HEK293 (cell line): Measurements from ENCODE around the gene TERC.
A peak's percentile ranks its signal among the peaks of the same experiment; 100 is the strongest.

ENCODE experiments used
- CTCF ChIA-PET: fragments of 350-600 bp; formaldehyde crosslinking; extraction: SDS; loops from one replicate; lab custom pipeline; 2021; ENCODE audit warnings: antibody characterized with exemption; lab: Yijun Ruan, JAX
- POLR2A ChIA-PET: fragments of 300-600 bp; formaldehyde crosslinking; extraction: SDS; loops from one replicate; lab custom pipeline; 2020; ENCODE audit warnings: antibody characterized with exemption, inconsistent platforms; lab: Yijun Ruan, JAX
- H3K27ac ChIP-seq: fragments of 200-500 bp; sonication (Bioruptor generic); 2 replicates; pipeline ENCODE4 v1.5.1; 2014; ENCODE audit warnings: low read depth, low read length, control low read depth, inconsistent platforms; ENCODE audit errors: extremely low read depth
- H3K36me3 ChIP-seq, 2 experiments: fragments of 200-500 bp in 1 of 2; sonication (Bioruptor generic) in 1 of 2; 1 replicate in 1 of 2; 2 replicates in 1 of 2; pipeline ENCODE4 v1.5.1; 2014 to 2017; ENCODE audit warnings: inconsistent platforms in 2 of 2, low read length in 2 of 2; ENCODE audit not compliant: control insufficient read depth in 2 of 2, insufficient read depth in 1 of 2
- H3K4me1 ChIP-seq: fragments of 200-500 bp; sonication (Bioruptor generic); 2 replicates; pipeline ENCODE4 v1.5.1; 2014; ENCODE audit warnings: mild to moderate bottlenecking, low read length, inconsistent platforms; ENCODE audit not compliant: control insufficient read depth, insufficient read depth
- H3K4me3 ChIP-seq: 2 replicates; pipeline ENCODE4 v1.5.1; 2011; ENCODE audit warnings: low read depth, mild to moderate bottlenecking, control low read depth, low read length, moderate library complexity
- H3K9me3 ChIP-seq: fragments of 200-500 bp; sonication (Bioruptor generic); 2 replicates; pipeline ENCODE4 v1.5.1; 2014; ENCODE audit warnings: low read depth, low read length, inconsistent platforms; ENCODE audit not compliant: control insufficient read depth, insufficient read depth
- GLIS2 ChIP-seq: fragments of 450-650 bp; formaldehyde crosslinking; IDR thresholded peaks from 2 replicates; pipeline ENCODE4 v1.5.1; 2016; ENCODE audit warnings: missing biosample characterization, missing genetic modification characterization
- HOXD13 ChIP-seq: sonication (generic); formaldehyde crosslinking; IDR thresholded peaks from 2 replicates; pipeline ENCODE4 v1.8.0; 2022; ENCODE audit warnings: missing genetic modification reagents, borderline replicate concordance
- KLF17 ChIP-seq: fragments of 450-650 bp; formaldehyde crosslinking; IDR thresholded peaks from 2 replicates; pipeline ENCODE4 v1.5.1; 2016; ENCODE audit warnings: missing biosample characterization, missing genetic modification characterization
- PRDM1 ChIP-seq: fragments of 450-650 bp; formaldehyde crosslinking; IDR thresholded peaks from 2 replicates; pipeline ENCODE4; 2016; ENCODE audit warnings: missing biosample characterization, missing genetic modification characterization
- REPIN1 ChIP-seq: fragments of 450-650 bp; formaldehyde crosslinking; IDR thresholded peaks from 2 replicates; pipeline ENCODE4 v1.5.1; 2017; ENCODE audit warnings: missing biosample characterization, missing genetic modification characterization, low read depth
- WT1 ChIP-seq: fragments of 450-650 bp; formaldehyde crosslinking; IDR thresholded peaks from 2 replicates; pipeline ENCODE4 v1.5.1; 2016; ENCODE audit warnings: missing biosample characterization, missing genetic modification characterization
- ZBTB11 ChIP-seq: fragments of 450-650 bp; formaldehyde crosslinking; conservative IDR thresholded peaks from 2 replicates; pipeline ENCODE4 v1.5.1; 2016; ENCODE audit warnings: low read depth, missing biosample characterization, missing genetic modification characterization
- ZBTB21 ChIP-seq: fragments of 450-650 bp; formaldehyde crosslinking; IDR thresholded peaks from 2 replicates; pipeline ENCODE4 v1.5.1; 2017; ENCODE audit warnings: missing biosample characterization, missing genetic modification characterization
- ZBTB26 ChIP-seq: fragments of 450-650 bp; formaldehyde crosslinking; optimal IDR thresholded peaks from 2 replicates; pipeline ENCODE3; 2016; ENCODE audit warnings: missing biosample characterization, mild to moderate bottlenecking, missing genetic modification characterization
- ZBTB8A ChIP-seq: fragments of 450-650 bp; formaldehyde crosslinking; IDR thresholded peaks from 2 replicates; pipeline ENCODE4 v1.5.1; 2016; ENCODE audit warnings: missing biosample characterization, missing genetic modification characterization
- ZNF10 ChIP-seq: fragments of 450-650 bp; formaldehyde crosslinking; IDR thresholded peaks from 2 replicates; pipeline ENCODE4 v1.5.1; 2017; ENCODE audit warnings: missing biosample characterization, missing genetic modification characterization
- ZNF341 ChIP-seq: fragments of 450-650 bp; formaldehyde crosslinking; IDR thresholded peaks from 2 replicates; pipeline ENCODE4; 2016; ENCODE audit warnings: low read depth, missing biosample characterization, missing genetic modification characterization
- ZNF473 ChIP-seq: fragments of 450-650 bp; formaldehyde crosslinking; IDR thresholded peaks from 2 replicates; pipeline ENCODE4 v1.5.1; 2017; ENCODE audit warnings: missing biosample characterization, missing genetic modification characterization
- ZNF501 ChIP-seq: fragments of 450-650 bp; formaldehyde crosslinking; IDR thresholded peaks from 2 replicates; pipeline ENCODE4 v1.5.1; 2016; ENCODE audit warnings: missing biosample characterization, missing genetic modification characterization
- ZNF514 ChIP-seq: fragments of 450-650 bp; formaldehyde crosslinking; IDR thresholded peaks from 2 replicates; pipeline ENCODE4 v1.5.1; 2016; ENCODE audit warnings: missing biosample characterization, missing genetic modification characterization
- ZNF521 ChIP-seq: fragments of 450-650 bp; formaldehyde crosslinking; IDR thresholded peaks from 2 replicates; pipeline ENCODE4 v1.5.1; 2017; ENCODE audit warnings: missing biosample characterization, mild to moderate bottlenecking, missing genetic modification characterization
- ZNF571 ChIP-seq: fragments of 450-650 bp; formaldehyde crosslinking; IDR thresholded peaks from 2 replicates; pipeline ENCODE4 v1.5.0; 2017; ENCODE audit warnings: missing biosample characterization, missing genetic modification characterization
- ZNF626 ChIP-seq: fragments of 450-650 bp; sonication (Bioruptor Pico); formaldehyde crosslinking; IDR thresholded peaks from 2 replicates; pipeline ENCODE4 v1.5.1; 2018; ENCODE audit warnings: missing biosample characterization, missing genetic modification characterization, inconsistent platforms
- ZNF664 ChIP-seq: fragments of 450-650 bp; formaldehyde crosslinking; IDR thresholded peaks from 2 replicates; pipeline ENCODE4 v1.5.1; 2016; ENCODE audit warnings: missing biosample characterization, missing genetic modification characterization
- ZNF701 ChIP-seq: fragments of 450-650 bp; formaldehyde crosslinking; IDR thresholded peaks from 2 replicates; pipeline ENCODE4 v1.5.1; 2016; ENCODE audit warnings: missing biosample characterization, missing genetic modification characterization
- ZNF830 ChIP-seq: fragments of 450-650 bp; IDR thresholded peaks from 2 replicates; pipeline ENCODE4 v1.5.0; 2018; ENCODE audit warnings: missing biosample characterization, missing genetic modification characterization, low read depth, mild to moderate bottlenecking, moderate library complexity
- TF ChIP-seq, protein P1 (sequence below): fragments of 450-650 bp; formaldehyde crosslinking; IDR thresholded peaks from 2 replicates; pipeline ENCODE4 v1.5.1; 2016; ENCODE audit warnings: missing biosample characterization, missing genetic modification characterization, borderline replicate concordance
- TF ChIP-seq, protein P2 (sequence below): fragments of 450-650 bp; formaldehyde crosslinking; IDR thresholded peaks from 2 replicates; pipeline ENCODE4 v1.5.1; 2016; ENCODE audit warnings: missing biosample characterization, missing genetic modification characterization

Gene TERC

GRCh38 chr3:169772897-169773816, 8.3 kb upstream of the TERC start, which contains the start of gene MYNN:
MYNN (plus strand) TSS chr3:169773396; CDS start chr3:169774296, 900 bp downstream.
- Histone ChIP-seq H3K36me3 (peaks cover 3 to 38% of the 10 kb centered on the region in 2 experiments), H3K27ac (peak within 1 kb of the TSS; percentile 64), H3K9me3 (no peaks in the 10 kb centered on the region), H3K4me1 (no peaks in the 10 kb centered on the region), H3K4me3 (peak within 1 kb of the TSS; percentile 93)
- CTCF ChIA-PET: interaction anchor here (0.6 to 0.8 kb wide), 4 partner anchors 10 to 200 kb away, joined by 3 read pairs; no protein-coding TSS in a partner anchor
- POLR2A ChIA-PET: interaction anchor here (0.8 to 2.6 kb wide), 3 partner anchors 39 to 626 kb away, joined by 3 to 6 read pairs (median 4); partner anchors contain the start of genes LRRC34, LRRIQ4 and SEC62
- TF ChIP-seq ZBTB8A (tag by site-specific recombination) (peak; percentile 54; the same call in 1 of the 2 replicates), ZNF571 (tag by site-specific recombination) (no peak), WT1 (peak; percentile 33), ZNF701 (tag by site-specific recombination) (peak; percentile 86; the same call in 1 of the 2 replicates), ZNF341 (tag by site-specific recombination) (peak; percentile 51), ZBTB21 (peak; percentile 90), HOXD13 (CRISPR knock-in tag) (peak; percentile 63; the same call in 1 of the 2 replicates), GLIS2 (peak; percentile 100), ZNF514 (tag by site-specific recombination) (no peak), ZBTB26 (tag by site-specific recombination) (peak; percentile 42), ZNF10 (0 out of 2 replicates have a peak, but pooled peaks have one; percentile 8), ZNF473 (tag by site-specific recombination) (no peak), ZBTB11 (tag by site-specific recombination) (peak; percentile 87), ZNF830 (tag by site-specific recombination) (no peak), REPIN1 (tag by site-specific recombination) (0 out of 2 replicates have a peak, but pooled peaks have one; percentile 9), ZNF664 (no peak), KLF17 (peak; percentile 74; the same call in 1 of the 2 replicates), PRDM1 (tag by site-specific recombination) (peak; percentile 92), ZNF501 (tag by site-specific recombination) (peak; percentile 78), ZNF521 (tag by site-specific recombination) (no peak), ZNF626 (no peak)
- TF ChIP-seq, protein P1, sequence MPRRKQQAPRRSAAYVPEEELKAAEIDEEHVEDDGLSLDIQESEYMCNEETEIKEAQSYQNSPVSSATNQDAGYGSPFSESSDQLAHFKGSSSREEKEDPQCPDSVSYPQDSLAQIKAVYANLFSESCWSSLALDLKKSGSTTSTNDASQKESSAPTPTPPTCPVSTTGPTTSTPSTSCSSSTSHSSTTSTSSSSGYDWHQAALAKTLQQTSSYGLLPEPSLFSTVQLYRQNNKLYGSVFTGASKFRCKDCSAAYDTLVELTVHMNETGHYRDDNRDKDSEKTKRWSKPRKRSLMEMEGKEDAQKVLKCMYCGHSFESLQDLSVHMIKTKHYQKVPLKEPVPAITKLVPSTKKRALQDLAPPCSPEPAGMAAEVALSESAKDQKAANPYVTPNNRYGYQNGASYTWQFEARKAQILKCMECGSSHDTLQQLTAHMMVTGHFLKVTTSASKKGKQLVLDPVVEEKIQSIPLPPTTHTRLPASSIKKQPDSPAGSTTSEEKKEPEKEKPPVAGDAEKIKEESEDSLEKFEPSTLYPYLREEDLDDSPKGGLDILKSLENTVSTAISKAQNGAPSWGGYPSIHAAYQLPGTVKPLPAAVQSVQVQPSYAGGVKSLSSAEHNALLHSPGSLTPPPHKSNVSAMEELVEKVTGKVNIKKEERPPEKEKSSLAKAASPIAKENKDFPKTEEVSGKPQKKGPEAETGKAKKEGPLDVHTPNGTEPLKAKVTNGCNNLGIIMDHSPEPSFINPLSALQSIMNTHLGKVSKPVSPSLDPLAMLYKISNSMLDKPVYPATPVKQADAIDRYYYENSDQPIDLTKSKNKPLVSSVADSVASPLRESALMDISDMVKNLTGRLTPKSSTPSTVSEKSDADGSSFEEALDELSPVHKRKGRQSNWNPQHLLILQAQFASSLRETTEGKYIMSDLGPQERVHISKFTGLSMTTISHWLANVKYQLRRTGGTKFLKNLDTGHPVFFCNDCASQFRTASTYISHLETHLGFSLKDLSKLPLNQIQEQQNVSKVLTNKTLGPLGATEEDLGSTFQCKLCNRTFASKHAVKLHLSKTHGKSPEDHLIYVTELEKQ (tag by site-specific recombination): no peak
- TF ChIP-seq, protein P2, sequence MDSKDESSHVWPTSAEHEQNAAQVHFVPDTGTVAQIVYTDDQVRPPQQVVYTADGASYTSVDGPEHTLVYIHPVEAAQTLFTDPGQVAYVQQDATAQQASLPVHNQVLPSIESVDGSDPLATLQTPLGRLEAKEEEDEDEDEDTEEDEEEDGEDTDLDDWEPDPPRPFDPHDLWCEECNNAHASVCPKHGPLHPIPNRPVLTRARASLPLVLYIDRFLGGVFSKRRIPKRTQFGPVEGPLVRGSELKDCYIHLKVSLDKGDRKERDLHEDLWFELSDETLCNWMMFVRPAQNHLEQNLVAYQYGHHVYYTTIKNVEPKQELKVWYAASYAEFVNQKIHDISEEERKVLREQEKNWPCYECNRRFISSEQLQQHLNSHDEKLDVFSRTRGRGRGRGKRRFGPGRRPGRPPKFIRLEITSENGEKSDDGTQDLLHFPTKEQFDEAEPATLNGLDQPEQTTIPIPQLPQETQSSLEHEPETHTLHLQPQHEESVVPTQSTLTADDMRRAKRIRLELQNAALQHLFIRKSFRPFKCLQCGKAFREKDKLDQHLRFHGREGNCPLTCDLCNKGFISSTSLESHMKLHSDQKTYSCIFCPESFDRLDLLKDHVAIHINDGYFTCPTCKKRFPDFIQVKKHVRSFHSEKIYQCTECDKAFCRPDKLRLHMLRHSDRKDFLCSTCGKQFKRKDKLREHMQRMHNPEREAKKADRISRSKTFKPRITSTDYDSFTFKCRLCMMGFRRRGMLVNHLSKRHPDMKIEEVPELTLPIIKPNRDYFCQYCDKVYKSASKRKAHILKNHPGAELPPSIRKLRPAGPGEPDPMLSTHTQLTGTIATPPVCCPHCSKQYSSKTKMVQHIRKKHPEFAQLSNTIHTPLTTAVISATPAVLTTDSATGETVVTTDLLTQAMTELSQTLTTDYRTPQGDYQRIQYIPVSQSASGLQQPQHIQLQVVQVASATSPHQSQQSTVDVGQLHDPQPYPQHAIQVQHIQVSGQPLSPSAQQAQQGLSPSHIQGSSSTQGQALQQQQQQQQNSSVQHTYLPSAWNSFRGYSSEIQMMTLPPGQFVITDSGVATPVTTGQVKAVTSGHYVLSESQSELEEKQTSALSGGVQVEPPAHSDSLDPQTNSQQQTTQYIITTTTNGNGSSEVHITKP: peak; percentile 48; the same call in 1 of the 2 replicates
